ENCODE results near the gene STARD8.

Gene STARD8

DNA sequence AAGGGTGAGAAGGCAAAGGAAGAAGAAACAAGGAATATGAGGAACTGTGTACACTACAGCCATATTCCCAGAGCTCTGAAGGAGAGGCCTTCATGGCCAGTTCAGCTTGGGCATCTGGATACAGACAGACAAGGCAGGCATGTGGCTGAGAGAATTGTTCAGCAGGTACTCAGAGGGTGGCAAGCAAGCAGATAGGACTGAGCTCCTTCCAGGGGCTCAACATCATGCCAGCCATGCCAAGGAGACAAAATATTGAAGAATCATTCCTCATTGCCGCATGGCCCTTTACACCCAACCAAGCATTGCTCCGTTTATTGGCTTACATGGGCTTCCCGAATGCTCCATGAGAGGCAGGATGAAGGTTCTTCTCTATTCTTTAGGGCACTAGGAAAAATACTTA is 102.8 kb downstream of the STARD8 start:
- TF ChIP-seq, protein P1, sequence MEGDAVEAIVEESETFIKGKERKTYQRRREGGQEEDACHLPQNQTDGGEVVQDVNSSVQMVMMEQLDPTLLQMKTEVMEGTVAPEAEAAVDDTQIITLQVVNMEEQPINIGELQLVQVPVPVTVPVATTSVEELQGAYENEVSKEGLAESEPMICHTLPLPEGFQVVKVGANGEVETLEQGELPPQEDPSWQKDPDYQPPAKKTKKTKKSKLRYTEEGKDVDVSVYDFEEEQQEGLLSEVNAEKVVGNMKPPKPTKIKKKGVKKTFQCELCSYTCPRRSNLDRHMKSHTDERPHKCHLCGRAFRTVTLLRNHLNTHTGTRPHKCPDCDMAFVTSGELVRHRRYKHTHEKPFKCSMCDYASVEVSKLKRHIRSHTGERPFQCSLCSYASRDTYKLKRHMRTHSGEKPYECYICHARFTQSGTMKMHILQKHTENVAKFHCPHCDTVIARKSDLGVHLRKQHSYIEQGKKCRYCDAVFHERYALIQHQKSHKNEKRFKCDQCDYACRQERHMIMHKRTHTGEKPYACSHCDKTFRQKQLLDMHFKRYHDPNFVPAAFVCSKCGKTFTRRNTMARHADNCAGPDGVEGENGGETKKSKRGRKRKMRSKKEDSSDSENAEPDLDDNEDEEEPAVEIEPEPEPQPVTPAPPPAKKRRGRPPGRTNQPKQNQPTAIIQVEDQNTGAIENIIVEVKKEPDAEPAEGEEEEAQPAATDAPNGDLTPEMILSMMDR (IDR thresholded peaks at IDR 0.05; ENCODE audit: low read depth, low read length, missing control alignments) = no peak
- H3K4me3 ChIP-seq (ENCODE audit: low read depth, low read length) = no peak overlapping the region
- no peak for DNase-seq (ENCODE audit: low read depth)

DNA sequence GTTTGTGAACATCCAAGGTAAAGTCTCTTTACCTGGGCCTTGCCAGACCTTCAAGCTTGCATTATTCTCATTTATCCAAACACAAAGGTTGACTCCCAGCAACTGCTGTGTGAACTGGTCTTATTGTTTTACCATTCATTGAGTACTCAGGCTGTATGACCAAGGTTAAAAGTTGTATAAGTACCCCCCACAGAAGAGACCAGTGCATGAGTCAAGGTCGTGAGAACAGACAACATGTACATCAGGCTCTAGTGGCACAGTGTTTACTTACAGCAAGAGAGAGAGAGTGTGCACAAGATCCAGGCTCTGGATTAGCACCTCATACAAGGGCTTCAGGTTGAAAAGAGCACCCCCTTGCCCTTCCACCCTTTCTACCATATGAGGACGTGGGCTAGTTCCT is 103.9 kb downstream of the STARD8 start:
- DNase-seq (ENCODE audit: low read depth) = no peak
- TF ChIP-seq, protein P1 (IDR thresholded peaks at IDR 0.05; ENCODE audit: low read depth, low read length, missing control alignments) = no peak
- H3K4me3 ChIP-seq (ENCODE audit: low read depth, low read length) = no peak overlapping the region

DNA sequence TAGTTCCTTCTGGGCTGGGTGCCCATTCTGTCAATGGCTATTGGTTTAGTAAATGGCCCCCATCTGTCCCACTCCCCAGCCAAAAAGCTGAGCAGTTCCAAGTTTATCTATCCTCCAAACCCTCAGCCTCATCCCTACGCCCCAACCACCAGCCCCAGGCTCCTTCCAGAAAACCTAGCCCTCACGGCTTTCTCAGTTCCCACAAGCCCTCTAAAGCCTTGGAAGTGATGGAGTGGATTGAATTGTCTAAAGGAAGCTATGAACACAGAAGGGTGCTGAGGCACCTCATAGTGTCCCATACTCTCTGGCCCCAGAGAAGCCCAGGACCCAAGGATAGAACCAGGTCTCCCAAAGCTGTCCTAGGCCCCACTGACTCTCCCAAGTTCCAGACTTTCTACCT is 105.8 kb downstream of the STARD8 start:
- no peak overlapping the region for H3K4me3 ChIP-seq (ENCODE audit: low read depth, low read length)
- no peak for DNase-seq (ENCODE audit: low read depth)

DNA sequence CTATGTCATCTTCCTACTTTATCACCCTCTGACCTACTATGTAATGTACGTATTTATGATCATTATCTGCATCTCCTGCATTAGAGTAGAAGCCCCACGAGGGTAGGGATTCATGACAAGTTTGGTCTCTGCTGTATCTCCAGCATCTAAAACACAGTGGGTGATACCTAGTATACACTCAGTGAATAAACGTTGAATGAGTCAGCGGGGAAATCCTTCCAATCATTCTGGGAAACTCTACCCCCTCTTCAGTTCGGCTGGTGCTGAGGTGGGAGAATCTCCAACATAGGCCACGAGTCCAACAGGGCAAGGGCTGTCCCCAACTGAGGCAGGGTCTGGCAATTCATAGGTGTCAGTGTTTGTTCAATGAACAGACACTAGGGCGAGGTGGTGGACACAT is 106.9 kb downstream of the STARD8 start:
- H3K4me3 ChIP-seq (ENCODE audit: low read depth, low read length) = no peak overlapping the region
- DNase-seq (ENCODE audit: low read depth) = no peak
- TF ChIP-seq, protein P1 (IDR thresholded peaks at IDR 0.05; ENCODE audit: low read depth, low read length, missing control alignments) = no peak

More for the DNA sequence above, 105.8 kb downstream of the STARD8 start:
- TF ChIP-seq, protein P1 (IDR thresholded peaks at IDR 0.05; ENCODE audit: low read depth, low read length, missing control alignments) = no peak

DNA sequence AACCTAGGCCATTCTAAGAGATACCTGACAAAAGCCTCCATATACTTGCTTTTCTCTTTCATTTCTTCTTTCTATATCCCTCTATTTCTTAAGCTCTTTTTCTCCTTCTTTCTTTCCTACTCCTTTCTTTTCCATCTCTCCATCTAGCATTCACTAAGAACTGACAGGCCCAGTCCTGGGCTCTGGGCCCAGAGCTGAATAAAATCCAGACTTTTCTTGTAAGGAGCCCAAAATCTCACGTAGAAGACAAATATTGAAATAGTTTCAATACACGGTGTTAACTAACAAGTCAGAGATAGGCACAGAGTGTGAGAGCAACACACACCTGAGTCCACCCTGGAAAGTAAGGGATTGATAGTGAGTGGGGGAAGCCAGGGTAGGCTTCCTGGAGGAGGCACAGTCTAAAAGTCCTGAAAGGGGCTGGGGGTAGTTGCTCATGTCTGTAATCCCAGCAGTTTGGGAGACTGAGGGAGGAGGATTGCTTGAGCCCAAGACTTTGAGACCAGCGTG is 108.2 kb downstream of the STARD8 start:
- no peak overlapping the region for H3K4me3 ChIP-seq (ENCODE audit: low read depth, low read length)
- TF ChIP-seq, protein P1 (IDR thresholded peaks at IDR 0.05; ENCODE audit: low read depth, low read length, missing control alignments) = no peak
- DNase-seq (ENCODE audit: low read depth) = no peak

DNA sequence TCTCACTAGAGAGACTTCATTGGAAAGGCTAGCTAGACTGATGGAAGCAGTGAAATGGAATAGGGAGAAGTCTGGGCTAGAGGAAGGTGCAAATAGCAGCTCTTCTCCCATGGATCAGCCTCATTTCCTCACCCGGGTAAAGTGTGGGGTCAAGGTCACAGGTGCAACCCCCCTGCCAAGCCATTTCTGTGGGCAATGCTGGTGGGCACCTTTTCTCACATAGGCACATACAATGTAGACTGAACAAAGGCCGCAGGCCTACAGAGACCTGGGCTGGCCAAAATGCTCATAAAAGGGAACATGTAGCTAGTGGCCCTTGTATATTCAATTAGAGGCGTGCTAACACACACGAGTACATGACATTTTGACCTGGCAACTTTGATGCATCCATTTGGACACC is 109.9 kb downstream of the STARD8 start:
- H3K4me3 ChIP-seq (ENCODE audit: low read depth, low read length) = no peak overlapping the region
- no peak for DNase-seq (ENCODE audit: low read depth)
- TF ChIP-seq, protein P1 (IDR thresholded peaks at IDR 0.05; ENCODE audit: low read depth, low read length, missing control alignments) = no peak

DNA sequence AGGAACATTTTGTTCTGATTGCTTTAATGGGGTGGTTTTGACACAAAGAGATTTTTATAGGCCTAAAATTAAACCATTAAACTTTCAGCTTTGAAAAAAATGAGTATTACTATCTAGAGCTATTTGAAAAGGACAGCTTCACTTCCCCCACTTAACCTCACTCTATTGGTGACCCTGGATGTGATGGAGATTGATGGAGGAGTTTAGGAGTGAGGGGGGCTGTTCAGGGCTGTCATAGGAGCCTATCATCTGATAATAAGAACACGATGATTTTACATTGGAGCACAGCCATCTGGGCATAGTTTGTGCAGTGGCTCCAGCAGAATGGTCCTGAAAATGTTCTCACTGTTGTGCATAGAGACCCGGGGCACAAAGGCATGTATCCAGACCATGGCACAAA is 110.3 kb downstream of the STARD8 start:
- no peak for DNase-seq (ENCODE audit: low read depth)
- TF ChIP-seq, protein P1 (IDR thresholded peaks at IDR 0.05; ENCODE audit: low read depth, low read length, missing control alignments) = no peak
- H3K4me3 ChIP-seq (ENCODE audit: low read depth, low read length) = no peak overlapping the region

Data from GM12864 (cell line).